HEK293 (cell line): ENCODE results near the gene DNAH6.

Source experiments
- CTCF ChIA-PET: fragments of 350-600 bp; formaldehyde crosslinking; extraction: SDS; loops from one replicate; lab custom pipeline; 2021; ENCODE audit warnings: antibody characterized with exemption; lab: Yijun Ruan, JAX
- POLR2A ChIA-PET: fragments of 300-600 bp; formaldehyde crosslinking; extraction: SDS; loops from one replicate; lab custom pipeline; 2020; ENCODE audit warnings: antibody characterized with exemption, inconsistent platforms; lab: Yijun Ruan, JAX
- H3K27ac ChIP-seq: fragments of 200-500 bp; sonication (Bioruptor generic); 2 replicates; pipeline ENCODE4 v1.5.1; 2014; ENCODE audit warnings: low read depth, low read length, control low read depth, inconsistent platforms; ENCODE audit errors: extremely low read depth
- H3K36me3 ChIP-seq, 2 experiments: fragments of 200-500 bp in 1 of 2; sonication (Bioruptor generic) in 1 of 2; 1 replicate in 1 of 2; 2 replicates in 1 of 2; pipeline ENCODE4 v1.5.1; 2014 to 2017; ENCODE audit warnings: inconsistent platforms in 2 of 2, low read length in 2 of 2; ENCODE audit not compliant: control insufficient read depth in 2 of 2, insufficient read depth in 1 of 2
- H3K4me1 ChIP-seq: fragments of 200-500 bp; sonication (Bioruptor generic); 2 replicates; pipeline ENCODE4 v1.5.1; 2014; ENCODE audit warnings: mild to moderate bottlenecking, low read length, inconsistent platforms; ENCODE audit not compliant: control insufficient read depth, insufficient read depth
- H3K4me3 ChIP-seq: 2 replicates; pipeline ENCODE4 v1.5.1; 2011; ENCODE audit warnings: low read depth, mild to moderate bottlenecking, control low read depth, low read length, moderate library complexity
- H3K9me3 ChIP-seq: fragments of 200-500 bp; sonication (Bioruptor generic); 2 replicates; pipeline ENCODE4 v1.5.1; 2014; ENCODE audit warnings: low read depth, low read length, inconsistent platforms; ENCODE audit not compliant: control insufficient read depth, insufficient read depth
- KLF7 ChIP-seq: fragments of 450-650 bp; formaldehyde crosslinking; IDR thresholded peaks from 2 replicates; pipeline ENCODE4 v1.5.1; 2016; ENCODE audit warnings: missing biosample characterization, missing genetic modification characterization, borderline replicate concordance
- KLF8 ChIP-seq: fragments of 450-650 bp; formaldehyde crosslinking; IDR thresholded peaks from 2 replicates; pipeline ENCODE4 v1.5.1; 2016; ENCODE audit warnings: missing biosample characterization, missing genetic modification characterization
- ZFP41 ChIP-seq: fragments of 450-650 bp; formaldehyde crosslinking; IDR thresholded peaks from 2 replicates; pipeline ENCODE4 v1.5.1; 2016; ENCODE audit warnings: missing biosample characterization, missing genetic modification characterization, borderline replicate concordance
- ZNF121 ChIP-seq: fragments of 450-650 bp; formaldehyde crosslinking; IDR thresholded peaks from 2 replicates; pipeline ENCODE4 v1.5.1; 2016; ENCODE audit warnings: missing biosample characterization, missing genetic modification characterization
- ZNF169 ChIP-seq: fragments of 450-650 bp; formaldehyde crosslinking; IDR thresholded peaks from 2 replicates; pipeline ENCODE4 v1.5.1; 2016; ENCODE audit warnings: missing biosample characterization, missing genetic modification characterization
- ZNF223 ChIP-seq: fragments of 450-650 bp; formaldehyde crosslinking; IDR thresholded peaks from 2 replicates; pipeline ENCODE4 v1.5.1; 2016; ENCODE audit warnings: missing biosample characterization, missing genetic modification characterization
- ZNF341 ChIP-seq: fragments of 450-650 bp; formaldehyde crosslinking; IDR thresholded peaks from 2 replicates; pipeline ENCODE4; 2016; ENCODE audit warnings: low read depth, missing biosample characterization, missing genetic modification characterization
- ZNF416 ChIP-seq: fragments of 450-650 bp; formaldehyde crosslinking; IDR thresholded peaks from 2 replicates; pipeline ENCODE4 v1.5.1; 2016; ENCODE audit warnings: missing biosample characterization, missing genetic modification characterization
- ZNF521 ChIP-seq: fragments of 450-650 bp; formaldehyde crosslinking; IDR thresholded peaks from 2 replicates; pipeline ENCODE4 v1.5.1; 2017; ENCODE audit warnings: missing biosample characterization, mild to moderate bottlenecking, missing genetic modification characterization
- ZNF624 ChIP-seq: fragments of 450-650 bp; formaldehyde crosslinking; IDR thresholded peaks from 2 replicates; pipeline ENCODE4 v1.5.1; 2017; ENCODE audit warnings: missing biosample characterization, missing genetic modification characterization
- ZNF777 ChIP-seq: fragments of 450-650 bp; formaldehyde crosslinking; IDR thresholded peaks from 2 replicates; pipeline ENCODE4 v1.5.1; 2017; ENCODE audit warnings: missing biosample characterization, missing genetic modification characterization, borderline replicate concordance
- ZSCAN23 ChIP-seq: fragments of 450-650 bp; formaldehyde crosslinking; IDR thresholded peaks from 2 replicates; pipeline ENCODE4 v1.5.1; 2016; ENCODE audit warnings: missing biosample characterization, missing genetic modification characterization
- TF ChIP-seq, protein P1 (sequence below): fragments of 450-650 bp; formaldehyde crosslinking; conservative IDR thresholded peaks from 2 replicates; pipeline ENCODE4 v1.5.1; 2016; ENCODE audit warnings: low read depth, missing biosample characterization, missing genetic modification characterization
- TF ChIP-seq, protein P2 (sequence below): fragments of 450-650 bp; IDR thresholded peaks from 2 replicates; pipeline ENCODE4 v1.5.1; 2018; ENCODE audit warnings: missing biosample characterization, mild to moderate bottlenecking, missing genetic modification characterization
- TF ChIP-seq, protein P3 (sequence below): sonication (generic); formaldehyde crosslinking; IDR thresholded peaks from 2 replicates; pipeline ENCODE4 v1.8.1; 2022; ENCODE audit warnings: mild to moderate bottlenecking, moderate library complexity, missing genetic modification reagents
- TF ChIP-seq, protein P4 (sequence below): fragments of 450-650 bp; formaldehyde crosslinking; IDR thresholded peaks from 2 replicates; pipeline ENCODE4 v1.5.1; 2016; ENCODE audit warnings: missing biosample characterization, missing genetic modification characterization
- TF ChIP-seq, protein P5 (sequence below): fragments of 450-650 bp; formaldehyde crosslinking; IDR thresholded peaks from 2 replicates; pipeline ENCODE4 v1.5.1; 2016; ENCODE audit warnings: missing biosample characterization, missing genetic modification characterization
- TF ChIP-seq, protein P6 (sequence below): fragments of 450-650 bp; formaldehyde crosslinking; optimal IDR thresholded peaks from 2 replicates; pipeline ENCODE3; 2016; ENCODE audit warnings: missing biosample characterization, mild to moderate bottlenecking, missing genetic modification characterization

The DNAH6 gene

DNA sequence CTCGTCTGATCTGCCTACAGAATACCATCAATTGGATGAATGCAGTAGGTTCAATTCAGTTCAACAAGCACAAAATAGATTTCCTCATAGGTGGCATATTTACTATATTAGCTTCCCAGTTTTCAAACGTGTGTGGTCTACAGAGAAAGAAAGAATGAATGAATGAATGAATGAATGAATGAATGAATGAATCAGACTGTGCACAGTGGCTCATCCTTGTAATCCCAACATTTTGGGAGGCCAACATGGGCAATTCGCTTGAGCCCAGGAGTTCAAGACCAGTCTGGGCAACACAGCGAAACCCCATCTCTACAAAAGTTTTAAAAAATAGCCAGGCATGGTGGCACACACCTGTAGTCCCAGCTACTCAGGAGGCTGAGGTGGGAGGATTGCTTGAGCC, 269.7 kb downstream of the DNAH6 start:
- ChIA-PET POLR2A (no interaction called here), CTCF (interaction anchor here (0.6 kb wide), 2 partner anchors 46 to 244 kb away, joined by 4 read pairs; no protein-coding TSS in a partner anchor)
- Histone ChIP-seq H3K27ac (no peak overlapping the region), H3K9me3 (no peaks in the 10 kb centered on the region), H3K4me1 (no peaks in the 10 kb centered on the region), H3K4me3 (no peak overlapping the region), H3K36me3 (no peaks in the 10 kb centered on the region)
- TF ChIP-seq KLF8 (tag by site-specific recombination) (no peak), ZFP41 (no peak), KLF7 (tag by site-specific recombination) (no peak)
- TF ChIP-seq, all 188 proteins: peak for 0

DNA sequence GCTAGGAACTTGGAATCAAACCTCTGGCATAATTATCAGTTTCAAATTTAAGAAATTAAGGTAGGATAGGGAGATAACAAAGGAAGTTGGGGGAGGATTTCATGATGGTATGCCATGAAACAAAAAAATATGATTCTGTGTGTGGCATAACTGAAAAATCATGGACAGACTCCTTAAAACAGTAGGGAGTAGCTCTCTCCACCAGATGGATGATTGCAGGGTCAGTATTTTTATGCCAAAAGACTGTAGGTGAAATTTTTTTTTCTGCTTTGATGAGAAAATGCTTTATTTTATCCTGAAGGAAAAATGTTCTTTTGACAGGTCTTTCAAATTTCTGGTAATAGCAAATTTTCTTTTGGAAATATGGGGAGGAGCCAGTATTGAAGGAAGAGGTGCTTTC, 270.3 kb downstream of the DNAH6 start:
- H3K4me3 ChIP-seq = no peak overlapping the region
- H3K4me1 ChIP-seq = no peaks in the 10 kb centered on the region
- TF ChIP-seq ZNF223 (tag by site-specific recombination) (no peak), ZNF169 (tag by site-specific recombination) (no peak), ZNF624 (no peak), ZNF121 (no peak), ZNF341 (tag by site-specific recombination) (no peak), ZNF777 (no peak)
- TF ChIP-seq, protein P1, sequence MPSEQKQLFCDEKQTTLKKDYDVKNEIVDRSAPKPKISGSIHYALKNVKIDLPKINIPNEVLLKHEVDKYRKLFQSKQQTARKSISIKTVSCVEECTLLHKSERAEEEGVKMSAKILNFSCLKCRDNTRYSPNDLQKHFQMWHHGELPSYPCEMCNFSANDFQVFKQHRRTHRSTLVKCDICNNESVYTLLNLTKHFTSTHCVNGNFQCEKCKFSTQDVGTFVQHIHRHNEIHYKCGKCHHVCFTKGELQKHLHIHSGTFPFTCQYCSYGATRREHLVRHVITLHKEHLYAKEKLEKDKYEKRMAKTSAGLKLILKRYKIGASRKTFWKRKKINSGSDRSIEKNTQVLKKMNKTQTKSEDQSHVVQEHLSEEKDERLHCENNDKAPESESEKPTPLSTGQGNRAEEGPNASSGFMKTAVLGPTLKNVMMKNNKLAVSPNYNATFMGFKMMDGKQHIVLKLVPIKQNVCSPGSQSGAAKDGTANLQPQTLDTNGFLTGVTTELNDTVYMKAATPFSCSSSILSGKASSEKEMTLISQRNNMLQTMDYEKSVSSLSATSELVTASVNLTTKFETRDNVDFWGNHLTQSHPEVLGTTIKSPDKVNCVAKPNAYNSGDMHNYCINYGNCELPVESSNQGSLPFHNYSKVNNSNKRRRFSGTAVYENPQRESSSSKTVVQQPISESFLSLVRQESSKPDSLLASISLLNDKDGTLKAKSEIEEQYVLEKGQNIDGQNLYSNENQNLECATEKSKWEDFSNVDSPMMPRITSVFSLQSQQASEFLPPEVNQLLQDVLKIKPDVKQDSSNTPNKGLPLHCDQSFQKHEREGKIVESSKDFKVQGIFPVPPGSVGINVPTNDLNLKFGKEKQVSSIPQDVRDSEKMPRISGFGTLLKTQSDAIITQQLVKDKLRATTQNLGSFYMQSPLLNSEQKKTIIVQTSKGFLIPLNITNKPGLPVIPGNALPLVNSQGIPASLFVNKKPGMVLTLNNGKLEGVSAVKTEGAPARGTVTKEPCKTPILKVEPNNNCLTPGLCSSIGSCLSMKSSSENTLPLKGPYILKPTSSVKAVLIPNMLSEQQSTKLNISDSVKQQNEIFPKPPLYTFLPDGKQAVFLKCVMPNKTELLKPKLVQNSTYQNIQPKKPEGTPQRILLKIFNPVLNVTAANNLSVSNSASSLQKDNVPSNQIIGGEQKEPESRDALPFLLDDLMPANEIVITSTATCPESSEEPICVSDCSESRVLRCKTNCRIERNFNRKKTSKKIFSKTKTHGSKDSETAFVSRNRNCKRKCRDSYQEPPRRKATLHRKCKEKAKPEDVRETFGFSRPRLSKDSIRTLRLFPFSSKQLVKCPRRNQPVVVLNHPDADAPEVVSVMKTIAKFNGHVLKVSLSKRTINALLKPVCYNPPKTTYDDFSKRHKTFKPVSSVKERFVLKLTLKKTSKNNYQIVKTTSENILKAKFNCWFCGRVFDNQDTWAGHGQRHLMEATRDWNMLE (tag by site-specific recombination) = no peak
- TF ChIP-seq, protein P2, sequence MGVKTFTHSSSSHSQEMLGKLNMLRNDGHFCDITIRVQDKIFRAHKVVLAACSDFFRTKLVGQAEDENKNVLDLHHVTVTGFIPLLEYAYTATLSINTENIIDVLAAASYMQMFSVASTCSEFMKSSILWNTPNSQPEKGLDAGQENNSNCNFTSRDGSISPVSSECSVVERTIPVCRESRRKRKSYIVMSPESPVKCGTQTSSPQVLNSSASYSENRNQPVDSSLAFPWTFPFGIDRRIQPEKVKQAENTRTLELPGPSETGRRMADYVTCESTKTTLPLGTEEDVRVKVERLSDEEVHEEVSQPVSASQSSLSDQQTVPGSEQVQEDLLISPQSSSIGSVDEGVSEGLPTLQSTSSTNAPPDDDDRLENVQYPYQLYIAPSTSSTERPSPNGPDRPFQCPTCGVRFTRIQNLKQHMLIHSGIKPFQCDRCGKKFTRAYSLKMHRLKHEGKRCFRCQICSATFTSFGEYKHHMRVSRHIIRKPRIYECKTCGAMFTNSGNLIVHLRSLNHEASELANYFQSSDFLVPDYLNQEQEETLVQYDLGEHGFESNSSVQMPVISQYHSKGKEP = no peak
- no peaks in the 10 kb centered on the region for H3K9me3 ChIP-seq
- no peaks in the 10 kb centered on the region for H3K36me3 ChIP-seq
- ChIA-PET CTCF (interaction anchor here (0.6 kb wide), 1 partner anchor 47 kb away, joined by 4 read pairs; no protein-coding TSS in a partner anchor), POLR2A (no interaction called here)
- no peak overlapping the region for H3K27ac ChIP-seq

DNA sequence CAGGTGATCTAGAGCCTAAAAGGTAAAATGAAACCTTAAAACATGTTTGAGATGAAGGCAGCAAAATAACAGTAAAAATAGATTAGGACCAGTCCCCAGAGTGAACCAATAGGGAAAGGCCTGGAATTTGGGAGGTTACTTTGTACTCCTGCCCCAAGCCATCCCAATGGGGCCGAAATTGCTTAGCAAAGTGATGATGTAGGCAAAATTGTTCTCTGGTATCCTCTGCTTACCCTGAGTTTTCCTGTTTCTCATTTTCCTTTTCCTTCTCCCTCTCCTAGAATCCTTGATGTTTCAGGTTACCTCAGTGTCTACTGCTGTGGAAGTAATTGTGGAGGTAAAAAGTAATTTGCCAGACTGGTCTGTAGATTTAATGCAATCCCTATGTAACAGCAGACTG, 271.7 kb downstream of the DNAH6 start:
- H3K9me3 ChIP-seq = no peaks in the 10 kb centered on the region
- ChIA-PET CTCF (no interaction called here), POLR2A (no interaction called here)
- H3K4me1 ChIP-seq = no peaks in the 10 kb centered on the region
- H3K27ac ChIP-seq = no peak overlapping the region
- H3K4me3 ChIP-seq = no peak overlapping the region
- H3K36me3 ChIP-seq = no peaks in the 10 kb centered on the region
- TF ChIP-seq, protein P3, sequence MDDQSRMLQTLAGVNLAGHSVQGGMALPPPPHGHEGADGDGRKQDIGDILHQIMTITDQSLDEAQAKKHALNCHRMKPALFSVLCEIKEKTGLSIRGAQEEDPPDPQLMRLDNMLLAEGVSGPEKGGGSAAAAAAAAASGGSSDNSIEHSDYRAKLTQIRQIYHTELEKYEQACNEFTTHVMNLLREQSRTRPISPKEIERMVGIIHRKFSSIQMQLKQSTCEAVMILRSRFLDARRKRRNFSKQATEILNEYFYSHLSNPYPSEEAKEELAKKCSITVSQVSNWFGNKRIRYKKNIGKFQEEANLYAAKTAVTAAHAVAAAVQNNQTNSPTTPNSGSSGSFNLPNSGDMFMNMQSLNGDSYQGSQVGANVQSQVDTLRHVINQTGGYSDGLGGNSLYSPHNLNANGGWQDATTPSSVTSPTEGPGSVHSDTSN = no peak
- TF ChIP-seq, protein P4, sequence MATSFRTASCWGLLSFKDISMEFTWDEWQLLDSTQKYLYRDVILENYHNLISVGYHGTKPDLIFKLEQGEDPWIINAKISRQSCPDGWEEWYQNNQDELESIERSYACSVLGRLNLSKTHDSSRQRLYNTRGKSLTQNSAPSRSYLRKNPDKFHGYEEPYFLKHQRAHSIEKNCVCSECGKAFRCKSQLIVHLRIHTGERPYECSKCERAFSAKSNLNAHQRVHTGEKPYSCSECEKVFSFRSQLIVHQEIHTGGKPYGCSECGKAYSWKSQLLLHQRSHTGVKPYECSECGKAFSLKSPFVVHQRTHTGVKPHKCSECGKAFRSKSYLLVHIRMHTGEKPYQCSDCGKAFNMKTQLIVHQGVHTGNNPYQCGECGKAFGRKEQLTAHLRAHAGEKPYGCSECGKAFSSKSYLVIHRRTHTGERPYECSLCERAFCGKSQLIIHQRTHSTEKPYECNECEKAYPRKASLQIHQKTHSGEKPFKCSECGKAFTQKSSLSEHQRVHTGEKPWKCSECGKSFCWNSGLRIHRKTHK (tag by site-specific recombination) = no peak
- TF ChIP-seq, protein P5, sequence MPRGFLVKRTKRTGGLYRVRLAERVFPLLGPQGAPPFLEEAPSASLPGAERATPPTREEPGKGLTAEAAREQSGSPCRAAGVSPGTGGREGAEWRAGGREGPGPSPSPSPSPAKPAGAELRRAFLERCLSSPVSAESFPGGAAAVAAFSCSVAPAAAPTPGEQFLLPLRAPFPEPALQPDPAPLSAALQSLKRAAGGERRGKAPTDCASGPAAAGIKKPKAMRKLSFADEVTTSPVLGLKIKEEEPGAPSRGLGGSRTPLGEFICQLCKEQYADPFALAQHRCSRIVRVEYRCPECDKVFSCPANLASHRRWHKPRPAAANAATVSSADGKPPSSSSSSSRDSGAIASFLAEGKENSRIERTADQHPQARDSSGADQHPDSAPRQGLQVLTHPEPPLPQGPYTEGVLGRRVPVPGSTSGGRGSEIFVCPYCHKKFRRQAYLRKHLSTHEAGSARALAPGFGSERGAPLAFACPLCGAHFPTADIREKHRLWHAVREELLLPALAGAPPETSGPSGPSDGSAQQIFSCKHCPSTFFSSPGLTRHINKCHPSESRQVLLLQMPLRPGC (tag by site-specific recombination) = no peak
- TF ChIP-seq, protein P6, sequence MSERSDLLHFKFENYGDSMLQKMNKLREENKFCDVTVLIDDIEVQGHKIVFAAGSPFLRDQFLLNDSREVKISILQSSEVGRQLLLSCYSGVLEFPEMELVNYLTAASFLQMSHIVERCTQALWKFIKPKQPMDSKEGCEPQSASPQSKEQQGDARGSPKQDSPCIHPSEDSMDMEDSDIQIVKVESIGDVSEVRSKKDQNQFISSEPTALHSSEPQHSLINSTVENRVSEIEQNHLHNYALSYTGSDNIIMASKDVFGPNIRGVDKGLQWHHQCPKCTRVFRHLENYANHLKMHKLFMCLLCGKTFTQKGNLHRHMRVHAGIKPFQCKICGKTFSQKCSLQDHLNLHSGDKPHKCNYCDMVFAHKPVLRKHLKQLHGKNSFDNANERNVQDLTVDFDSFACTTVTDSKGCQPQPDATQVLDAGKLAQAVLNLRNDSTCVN (tag by site-specific recombination) = no peak
- TF ChIP-seq ZNF416 (no peak), ZSCAN23 (tag by site-specific recombination) (no peak), ZNF521 (tag by site-specific recombination) (no peak)
